ENCODE results near the gene F5.
"Not testable (repeated sequence)": the region's sequence is repeated elsewhere in the genome, so short reads cannot be mapped to it uniquely, and the experiment has no call there.

The F5 gene

GRCh38 chr1:169510060-169510459 lies 76.2 kb downstream of the F5 start:
- H3K27ac ChIP-seq (ENCODE audit: insufficient read depth, low read depth, low read length, poor library complexity, severe bottlenecking) = no peak overlapping the region
- no peaks in the 10 kb centered on the region for H3K9me3 ChIP-seq (ENCODE audit: control insufficient read depth, low read length)
- H3K27me3 ChIP-seq (ENCODE audit: control insufficient read depth, insufficient read depth, low read length, poor library complexity, severe bottlenecking) = no peaks in the 10 kb centered on the region
- H3K4me3 ChIP-seq (ENCODE audit: insufficient read depth, low read depth, low read length) = no peak overlapping the region
- no peaks in the 10 kb centered on the region for H3K36me3 ChIP-seq (ENCODE audit: control insufficient read depth, insufficient read depth, low read length)
- no peaks in the 10 kb centered on the region for H3K4me1 ChIP-seq (ENCODE audit: control insufficient read depth, insufficient read depth, low read length)
- WGBS, 2 experiments = 89 to 96% methylated on average over 3 to 4 of the region's 4 CpGs

DNA sequence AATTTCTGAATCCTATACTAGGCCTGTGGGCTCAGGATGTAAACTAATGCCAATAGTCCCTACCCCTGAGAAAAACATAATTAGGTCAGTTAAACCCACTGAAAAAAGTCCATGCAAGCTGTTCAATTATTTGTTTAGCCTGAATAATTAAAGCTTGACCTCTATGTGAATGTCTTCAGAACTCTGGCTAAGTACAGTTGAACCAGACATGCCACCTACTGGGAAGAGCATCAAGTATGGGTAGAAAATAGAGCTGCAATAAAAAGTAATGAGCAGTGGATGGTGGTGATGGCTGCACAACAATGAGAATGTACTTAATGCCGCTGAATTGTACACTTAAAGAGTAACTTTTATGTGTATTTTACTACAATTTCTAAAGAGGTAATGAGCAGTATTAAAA lies 76.9 kb downstream of the F5 start:
- WGBS, 2 experiments = 100% methylated on average over 1 of the region's 1 CpG; no CpG with 5 or more reads in 1 of the 2 experiments
- no peaks in the 10 kb centered on the region for H3K36me3 ChIP-seq (ENCODE audit: control insufficient read depth, insufficient read depth, low read length)
- no peak overlapping the region for H3K27ac ChIP-seq (ENCODE audit: insufficient read depth, low read depth, low read length, poor library complexity, severe bottlenecking)
- H3K9me3 ChIP-seq (ENCODE audit: control insufficient read depth, low read length) = no peaks in the 10 kb centered on the region
- no peak overlapping the region for H3K4me3 ChIP-seq (ENCODE audit: insufficient read depth, low read depth, low read length)
- no peaks in the 10 kb centered on the region for H3K4me1 ChIP-seq (ENCODE audit: control insufficient read depth, insufficient read depth, low read length)
- no peaks in the 10 kb centered on the region for H3K27me3 ChIP-seq (ENCODE audit: control insufficient read depth, insufficient read depth, low read length, poor library complexity, severe bottlenecking)

DNA sequence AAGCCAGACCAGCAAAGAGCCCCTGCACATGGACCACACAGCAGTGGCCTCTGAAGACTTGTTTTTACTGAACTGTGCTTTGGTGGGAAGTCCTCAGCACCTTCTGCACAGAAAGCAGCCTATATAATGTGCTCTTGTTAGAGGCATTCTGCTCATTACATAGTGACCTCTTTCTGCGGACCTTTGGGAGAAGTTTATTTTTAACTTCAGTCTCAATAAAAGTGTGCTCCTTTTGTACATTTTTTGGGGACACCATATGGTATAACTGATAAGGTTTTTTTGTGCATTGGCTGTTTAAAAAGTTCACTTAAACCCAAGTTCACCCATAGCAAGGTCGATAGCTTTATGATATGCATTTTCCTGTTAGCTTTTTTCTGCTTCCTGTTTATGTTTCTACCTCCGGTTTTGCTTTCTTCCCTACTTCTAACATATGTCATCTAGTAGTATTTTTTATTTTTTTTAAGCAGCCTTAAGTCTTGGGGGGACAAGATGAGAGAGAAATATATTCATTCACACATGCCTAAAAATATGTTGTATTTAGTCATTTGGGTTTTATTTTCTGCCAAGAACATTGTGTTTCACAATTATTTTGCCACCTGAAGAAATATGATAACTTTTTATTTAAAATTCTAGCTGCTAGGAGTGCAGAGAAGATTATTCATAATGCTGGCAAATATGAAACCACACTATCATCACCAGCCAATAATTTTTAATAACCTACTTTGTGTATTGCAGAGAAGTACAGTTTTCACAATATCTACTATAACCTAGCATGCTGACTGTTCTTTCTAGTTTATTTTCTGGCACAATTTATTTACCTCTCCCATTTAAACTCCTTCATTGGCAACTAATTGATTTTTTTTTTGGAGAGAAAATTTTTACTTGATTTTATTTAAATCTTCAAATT lies 77.6 kb downstream of the F5 start:
- no peak overlapping the region for H3K4me3 ChIP-seq (ENCODE audit: insufficient read depth, low read depth, low read length)
- WGBS, 2 experiments = 88 to 100% methylated on average over 2 of the region's 3 CpGs
- H3K4me1 ChIP-seq (ENCODE audit: control insufficient read depth, insufficient read depth, low read length) = no peaks in the 10 kb centered on the region
- no peak overlapping the region for H3K27ac ChIP-seq (ENCODE audit: insufficient read depth, low read depth, low read length, poor library complexity, severe bottlenecking)
- H3K27me3 ChIP-seq (ENCODE audit: control insufficient read depth, insufficient read depth, low read length, poor library complexity, severe bottlenecking) = no peaks in the 10 kb centered on the region
- no peaks in the 10 kb centered on the region for H3K9me3 ChIP-seq (ENCODE audit: control insufficient read depth, low read length)
- no peaks in the 10 kb centered on the region for H3K36me3 ChIP-seq (ENCODE audit: control insufficient read depth, insufficient read depth, low read length)

GRCh38 chr1:169507413-169507812 lies 78.9 kb downstream of the F5 start:
- no peak overlapping the region for H3K4me3 ChIP-seq (ENCODE audit: insufficient read depth, low read depth, low read length)
- no peaks in the 10 kb centered on the region for H3K4me1 ChIP-seq (ENCODE audit: control insufficient read depth, insufficient read depth, low read length)
- no peaks in the 10 kb centered on the region for H3K36me3 ChIP-seq (ENCODE audit: control insufficient read depth, insufficient read depth, low read length)
- 83 to 100% methylated on average over 1 of the region's 2 CpGs for WGBS, 2 experiments
- no peaks in the 10 kb centered on the region for H3K9me3 ChIP-seq (ENCODE audit: control insufficient read depth, low read length)
- H3K27ac ChIP-seq (ENCODE audit: insufficient read depth, low read depth, low read length, poor library complexity, severe bottlenecking) = no peak overlapping the region
- no peaks in the 10 kb centered on the region for H3K27me3 ChIP-seq (ENCODE audit: control insufficient read depth, insufficient read depth, low read length, poor library complexity, severe bottlenecking)

- H3K4me1 ChIP-seq (ENCODE audit: control insufficient read depth, insufficient read depth, low read length); H3K27me3 ChIP-seq (ENCODE audit: control insufficient read depth, insufficient read depth, low read length, poor library complexity, severe bottlenecking); H3K27ac ChIP-seq (ENCODE audit: insufficient read depth, low read depth, low read length, poor library complexity, severe bottlenecking); H3K4me3 ChIP-seq (ENCODE audit: insufficient read depth, low read depth, low read length); H3K9me3 ChIP-seq (ENCODE audit: control insufficient read depth, low read length); H3K36me3 ChIP-seq (ENCODE audit: control insufficient read depth, insufficient read depth, low read length): not testable (repeated sequence)
- WGBS, 2 experiments = 92 to 93% methylated on average over 2 of the region's 2 CpGs
These were observed 82.7 kb downstream of the F5 start for GRCh38 chr1:169503601-169504000.

DNA sequence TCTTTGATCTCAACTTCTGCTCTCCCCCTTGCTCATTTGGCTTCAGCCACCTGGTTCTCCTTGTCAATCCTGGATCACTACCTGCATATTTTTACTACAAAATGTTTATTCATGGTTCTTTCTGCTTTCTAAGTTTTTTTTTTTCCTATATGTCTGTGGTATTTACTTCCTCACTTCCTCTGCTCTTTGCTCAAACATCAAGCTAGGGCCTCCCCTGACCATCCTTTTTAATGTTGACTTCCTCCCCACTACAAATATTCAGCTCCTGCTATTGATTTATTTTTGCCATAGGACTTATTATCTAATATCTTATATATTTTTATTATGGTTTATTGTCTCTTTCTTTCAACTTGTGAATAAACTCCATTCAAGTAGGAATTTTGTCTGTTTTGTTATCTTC lies 86.5 kb downstream of the F5 start:
- Histone ChIP-seq H3K27ac (ENCODE audit: insufficient read depth, low read depth, low read length, poor library complexity, severe bottlenecking) (no peak overlapping the region), H3K9me3 (ENCODE audit: control insufficient read depth, low read length) (no peaks in the 10 kb centered on the region), H3K4me1 (ENCODE audit: control insufficient read depth, insufficient read depth, low read length) (no peaks in the 10 kb centered on the region), H3K27me3 (ENCODE audit: control insufficient read depth, insufficient read depth, low read length, poor library complexity, severe bottlenecking) (no peaks in the 10 kb centered on the region), H3K36me3 (ENCODE audit: control insufficient read depth, insufficient read depth, low read length) (no peaks in the 10 kb centered on the region), H3K4me3 (ENCODE audit: insufficient read depth, low read depth, low read length) (no peak overlapping the region)

DNA sequence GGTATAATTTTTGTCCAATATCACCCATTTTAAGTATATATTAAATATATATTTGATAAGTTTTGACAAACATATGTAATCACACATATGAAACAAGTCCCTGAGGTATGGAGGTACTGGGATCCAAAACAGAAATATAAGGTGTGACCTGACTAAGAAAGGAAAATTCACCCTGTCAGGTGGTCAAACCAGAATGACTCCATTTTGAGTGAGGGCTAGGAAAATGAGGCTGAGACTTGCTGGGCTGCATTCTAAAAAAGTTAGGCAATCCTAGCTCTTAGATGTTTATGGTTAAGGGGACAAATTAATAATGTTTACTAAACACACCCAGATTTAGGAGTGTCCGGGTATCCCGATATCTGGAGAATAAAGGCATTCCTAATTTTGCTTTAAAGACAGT lies 89.0 kb downstream of the F5 start:
- Histone ChIP-seq H3K9me3 (ENCODE audit: control insufficient read depth, low read length) (no peaks in the 10 kb centered on the region), H3K4me1 (ENCODE audit: control insufficient read depth, insufficient read depth, low read length) (no peaks in the 10 kb centered on the region), H3K27ac (ENCODE audit: insufficient read depth, low read depth, low read length, poor library complexity, severe bottlenecking) (no peak overlapping the region), H3K36me3 (ENCODE audit: control insufficient read depth, insufficient read depth, low read length) (no peaks in the 10 kb centered on the region), H3K4me3 (ENCODE audit: insufficient read depth, low read depth, low read length) (no peak overlapping the region), H3K27me3 (ENCODE audit: control insufficient read depth, insufficient read depth, low read length, poor library complexity, severe bottlenecking) (no peaks in the 10 kb centered on the region)
- no CpG with 5 or more reads among the region's 2 CpGs for WGBS, 2 experiments

DNA sequence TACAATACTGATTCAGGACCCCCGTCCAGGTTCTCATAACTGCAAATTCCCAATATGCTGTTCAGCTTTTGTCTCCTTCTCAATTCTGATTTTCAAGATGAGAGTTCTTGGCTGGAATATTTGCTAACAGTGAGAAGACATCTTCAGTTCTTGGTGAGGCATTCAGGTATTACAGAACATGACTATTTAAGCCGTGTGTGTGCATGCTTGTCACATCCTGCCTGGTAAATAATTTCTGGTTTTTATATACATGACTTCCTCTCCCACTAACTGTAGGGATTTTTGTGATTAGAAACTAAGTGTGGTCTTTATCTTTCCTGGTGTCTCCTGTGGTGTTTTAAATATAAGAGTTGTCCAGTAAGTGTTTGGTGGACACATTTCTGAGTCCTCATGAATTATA lies 90.4 kb downstream of the F5 start:
- H3K4me3 ChIP-seq (ENCODE audit: insufficient read depth, low read depth, low read length) = no peak overlapping the region
- H3K27me3 ChIP-seq (ENCODE audit: control insufficient read depth, insufficient read depth, low read length, poor library complexity, severe bottlenecking) = no peaks in the 10 kb centered on the region
- no peaks in the 10 kb centered on the region for H3K36me3 ChIP-seq (ENCODE audit: control insufficient read depth, insufficient read depth, low read length)
- H3K9me3 ChIP-seq (ENCODE audit: control insufficient read depth, low read length) = no peaks in the 10 kb centered on the region
- no peak overlapping the region for H3K27ac ChIP-seq (ENCODE audit: insufficient read depth, low read depth, low read length, poor library complexity, severe bottlenecking)
- 91 to 94% methylated on average over 1 to 2 of the region's 2 CpGs for WGBS, 2 experiments
- no peaks in the 10 kb centered on the region for H3K4me1 ChIP-seq (ENCODE audit: control insufficient read depth, insufficient read depth, low read length)

DNA sequence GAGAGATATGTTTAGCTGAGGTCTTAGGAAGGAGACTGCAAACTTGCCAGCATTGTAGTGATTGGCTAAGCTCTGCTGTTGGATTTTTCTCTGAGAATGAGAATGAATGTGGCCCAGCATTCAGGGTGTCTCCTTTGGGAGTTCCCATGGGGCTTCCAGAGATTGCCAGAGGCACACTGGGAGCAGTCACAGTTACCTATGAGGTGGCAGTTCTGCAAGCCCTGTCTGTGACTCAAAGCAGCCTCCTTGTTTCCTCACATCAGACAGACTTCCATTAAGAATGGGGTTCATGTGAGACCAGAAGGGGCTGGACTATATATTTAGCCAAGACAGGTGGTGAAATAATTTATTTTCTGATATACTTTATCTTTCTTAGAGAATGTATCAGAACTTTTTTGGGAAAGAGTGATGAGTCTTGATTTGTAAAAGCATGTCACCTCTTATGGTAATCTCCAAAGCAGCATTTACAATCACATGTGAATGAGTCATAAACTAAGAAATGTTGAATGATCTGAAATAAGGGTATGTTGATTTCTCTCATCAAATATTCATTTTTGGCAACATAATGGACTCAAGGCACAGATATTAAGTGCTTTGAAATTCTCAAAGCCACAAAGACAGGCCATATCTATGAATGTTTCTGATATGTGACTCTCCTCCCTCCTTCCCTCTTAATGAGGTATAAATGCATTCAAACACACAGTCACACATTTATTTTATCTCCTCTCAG lies 91.1 kb downstream of the F5 start:
- Histone ChIP-seq H3K4me1 (ENCODE audit: control insufficient read depth, insufficient read depth, low read length) (no peaks in the 10 kb centered on the region), H3K27ac (ENCODE audit: insufficient read depth, low read depth, low read length, poor library complexity, severe bottlenecking) (no peak overlapping the region), H3K9me3 (ENCODE audit: control insufficient read depth, low read length) (no peaks in the 10 kb centered on the region), H3K36me3 (ENCODE audit: control insufficient read depth, insufficient read depth, low read length) (no peaks in the 10 kb centered on the region), H3K4me3 (ENCODE audit: insufficient read depth, low read depth, low read length) (no peak overlapping the region), H3K27me3 (ENCODE audit: control insufficient read depth, insufficient read depth, low read length, poor library complexity, severe bottlenecking) (no peaks in the 10 kb centered on the region)

DNA sequence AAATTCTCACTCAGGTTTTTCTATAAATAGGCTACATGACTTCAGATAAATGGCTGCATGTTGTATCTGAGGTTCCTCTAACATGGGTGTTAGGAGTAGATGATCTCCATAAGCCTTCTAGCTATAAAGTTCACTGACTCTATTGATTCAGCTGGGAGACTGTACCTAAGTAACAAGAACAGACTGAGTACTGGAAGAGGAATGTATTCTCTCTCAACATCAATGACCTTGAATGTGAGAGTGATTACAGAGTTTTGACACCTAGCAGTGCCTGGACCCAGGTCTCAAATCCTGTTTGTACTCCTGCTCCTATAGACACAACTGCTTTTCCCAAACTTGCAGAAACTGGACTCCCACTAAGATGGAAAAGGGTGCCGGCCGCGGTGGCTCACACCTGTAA lies 91.9 kb downstream of the F5 start:
- no peak overlapping the region for H3K27ac ChIP-seq (ENCODE audit: insufficient read depth, low read depth, low read length, poor library complexity, severe bottlenecking)
- no peaks in the 10 kb centered on the region for H3K27me3 ChIP-seq (ENCODE audit: control insufficient read depth, insufficient read depth, low read length, poor library complexity, severe bottlenecking)
- H3K4me1 ChIP-seq (ENCODE audit: control insufficient read depth, insufficient read depth, low read length) = no peaks in the 10 kb centered on the region
- H3K9me3 ChIP-seq (ENCODE audit: control insufficient read depth, low read length) = no peaks in the 10 kb centered on the region
- H3K36me3 ChIP-seq (ENCODE audit: control insufficient read depth, insufficient read depth, low read length) = no peaks in the 10 kb centered on the region
- H3K4me3 ChIP-seq (ENCODE audit: insufficient read depth, low read depth, low read length) = no peak overlapping the region
- 77 to 89% methylated on average over 3 of the region's 3 CpGs for WGBS, 2 experiments

Data from ectodermal cell (in vitro differentiated cells).